ENCODE results near the gene F13A1.

DNA sequence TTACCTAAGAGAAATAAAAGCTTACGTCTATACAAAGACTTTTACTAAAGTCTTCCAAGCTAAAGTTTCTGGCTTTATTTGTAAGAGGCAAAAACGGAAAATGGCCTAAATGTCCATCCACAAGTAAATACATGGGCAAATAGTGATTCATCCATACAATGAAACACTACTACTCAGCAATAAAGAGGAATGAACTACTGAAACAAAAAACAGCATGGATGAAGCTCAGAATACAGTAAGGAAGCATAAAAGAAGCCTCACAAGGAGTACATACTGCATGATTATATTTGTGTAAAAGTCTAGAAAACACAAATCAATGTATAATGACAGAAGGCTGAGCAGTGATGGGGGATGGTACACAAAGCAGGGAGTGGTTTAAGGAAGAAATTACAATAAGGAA is 84.7 kb downstream of the F13A1 start:
- TF ChIP-seq, protein P1, sequence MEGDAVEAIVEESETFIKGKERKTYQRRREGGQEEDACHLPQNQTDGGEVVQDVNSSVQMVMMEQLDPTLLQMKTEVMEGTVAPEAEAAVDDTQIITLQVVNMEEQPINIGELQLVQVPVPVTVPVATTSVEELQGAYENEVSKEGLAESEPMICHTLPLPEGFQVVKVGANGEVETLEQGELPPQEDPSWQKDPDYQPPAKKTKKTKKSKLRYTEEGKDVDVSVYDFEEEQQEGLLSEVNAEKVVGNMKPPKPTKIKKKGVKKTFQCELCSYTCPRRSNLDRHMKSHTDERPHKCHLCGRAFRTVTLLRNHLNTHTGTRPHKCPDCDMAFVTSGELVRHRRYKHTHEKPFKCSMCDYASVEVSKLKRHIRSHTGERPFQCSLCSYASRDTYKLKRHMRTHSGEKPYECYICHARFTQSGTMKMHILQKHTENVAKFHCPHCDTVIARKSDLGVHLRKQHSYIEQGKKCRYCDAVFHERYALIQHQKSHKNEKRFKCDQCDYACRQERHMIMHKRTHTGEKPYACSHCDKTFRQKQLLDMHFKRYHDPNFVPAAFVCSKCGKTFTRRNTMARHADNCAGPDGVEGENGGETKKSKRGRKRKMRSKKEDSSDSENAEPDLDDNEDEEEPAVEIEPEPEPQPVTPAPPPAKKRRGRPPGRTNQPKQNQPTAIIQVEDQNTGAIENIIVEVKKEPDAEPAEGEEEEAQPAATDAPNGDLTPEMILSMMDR (IDR thresholded peaks at IDR 0.05): no peak
- TF ChIP-seq POLR2A (IDR thresholded peaks at IDR 0.05): no peak

All from testis (tissue), 2 donors.